Measurements from ENCODE around the gene TBC1D14. TPM values are rescaled to one million over a fixed set of nuclear protein-coding genes. Genes with fewer than 3 reads are reported as not detected.

The TBC1D14 gene
- total and polyA plus RNA-seq, 2 of the 4 experiments (the other 2 are of a cell fraction): 31.7 to 40.7 TPM

DNA sequence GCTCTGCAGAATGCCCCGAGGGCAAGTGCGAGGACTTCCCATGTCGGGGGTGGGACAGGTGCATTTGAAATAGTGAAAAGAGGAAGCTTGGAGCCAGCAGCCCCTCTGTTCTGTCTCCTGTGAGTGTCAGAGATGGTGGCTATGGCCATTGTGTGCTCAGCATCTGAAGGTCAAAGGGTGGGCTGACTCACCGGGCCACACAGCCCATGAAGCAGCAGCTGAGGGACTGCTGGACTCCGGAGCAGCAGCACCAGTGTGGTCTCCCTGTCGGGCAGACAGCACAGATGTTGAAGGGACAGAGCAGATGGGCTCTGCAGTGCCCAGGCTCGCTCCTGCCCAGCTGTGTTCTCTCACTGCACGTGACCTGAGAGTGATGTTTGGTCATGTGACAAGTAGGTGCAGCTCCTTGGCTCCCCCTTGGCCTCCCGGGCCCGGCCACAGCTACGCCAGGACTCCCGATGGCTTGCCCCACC is 53.5 kb downstream of the TBC1D14 start:
- H2BK15ac ChIP-seq (ENCODE audit: low read depth, low read length): no peak overlapping the region
- H2AK9ac ChIP-seq (replicated peaks; ENCODE audit: low read depth, low read length, poor library complexity): no peak overlapping the region
- H3K9me3 ChIP-seq (ENCODE audit: control insufficient read depth, insufficient read depth, low read length): no peaks in the 10 kb centered on the region
- no peak overlapping the region for H3K9ac ChIP-seq (ENCODE audit: low read depth, low read length)
- peaks cover 1% of the 10 kb centered on the region; the same call in 1 of the 2 replicates for H3K9me1 ChIP-seq (ENCODE audit: insufficient read depth, low read length)
- no peak overlapping the region for H3K4ac ChIP-seq (ENCODE audit: low read depth, low read length)
- ATAC-seq (ENCODE audit: low read depth) (peak; percentile 76), DNase-seq (peak; percentile 52)
- TF ChIP-seq USF2 (IDR thresholded peaks at IDR 0.05; ENCODE audit: low read depth, low read length) (peak; percentile 69), ELK1 (IDR thresholded peaks at IDR 0.05; ENCODE audit: borderline replicate concordance, low read depth, low read length) (no peak), FOS (IDR thresholded peaks at IDR 0.05; ENCODE audit: low read depth, low read length) (peak; percentile 17; the same call in 1 of the 2 replicates)
- H2BK20ac ChIP-seq (ENCODE audit: low read depth, low read length): no peak overlapping the region
- dilution Hi-C loops (cut with HindIII; ENCODE audit: low sequenced_read_pairs, unreplicated experiment): no loop called here
- intact Hi-C loops (cut with micrococcal nuclease): no loop called here
- no peak overlapping the region for H2BK120ac ChIP-seq (ENCODE audit: low read depth, low read length)
- BruUV-seq (replicated peaks): no TSS peak
- no peak overlapping the region for H3K4me3 ChIP-seq (ENCODE audit: insufficient read depth, low read depth, low read length)
- H4K8ac ChIP-seq (ENCODE audit: low read depth in 2 of 2, low read length in 2 of 2): peak overlapping the region in 1 of 2 experiments; percentile 17; a peak in 1 of 4 replicates
- no peak overlapping the region for H4K5ac ChIP-seq (ENCODE audit: low read depth, low read length)
- H3K4me2 ChIP-seq (ENCODE audit: low read depth, low read length): no peak overlapping the region
- H4K91ac ChIP-seq (ENCODE audit: insufficient read depth, low read depth, low read length): no peak overlapping the region
- ChIA-PET CTCF (interaction anchor here (0.8 to 1.0 kb wide), 2 partner anchors 11 to 77 kb away, joined by 3 to 4 read pairs; no protein-coding TSS in a partner anchor), POLR2A (ENCODE audit: unreplicated experiment) (no interaction called here)
- WGBS, 2 experiments (ENCODE audit: extremely low coverage in 2 of 2, insufficient read length in 1 of 2): 100% methylated on average over 1 of the region's 12 CpGs; no CpG with 5 or more reads in 1 of the 2 experiments
- no peaks in the 10 kb centered on the region for H3K36me3 ChIP-seq (ENCODE audit: control insufficient read depth, insufficient read depth, low read length)
- H3K14ac ChIP-seq (replicated peaks; ENCODE audit: low read depth, low read length): no peak overlapping the region
- H3K27ac ChIP-seq (ENCODE audit: insufficient read depth, low read length): no peak overlapping the region
- in situ Hi-C loops (cut with MboI; ENCODE audit: low sequenced_read_pairs): no loop called here
- no peak overlapping the region for H3K56ac ChIP-seq (ENCODE audit: extremely low read depth, insufficient read depth, low read length)
- peak overlapping the region; percentile 16 for H2AFZ ChIP-seq (replicated peaks; ENCODE audit: low read length, poor library complexity)
- peaks cover 19 to 23% of the 10 kb centered on the region in 2 experiments for H3K79me1 ChIP-seq (ENCODE audit: low read depth in 1 of 2, low read length in 2 of 2)
- H3K27me3 ChIP-seq (ENCODE audit: control insufficient read depth, insufficient read depth, low read length): no peaks in the 10 kb centered on the region
- peaks cover 7% of the 10 kb centered on the region; the same call in 1 of the 2 replicates for H3K4me1 ChIP-seq (ENCODE audit: control insufficient read depth, insufficient read depth, low read length)
- H2BK5ac ChIP-seq (ENCODE audit: low read depth, low read length, poor library complexity, severe bottlenecking): no peak overlapping the region
- H4K20me1 ChIP-seq (ENCODE audit: insufficient read depth, low read length): peaks cover 7% of the 10 kb centered on the region; the same call in 1 of the 2 replicates
- H3K23ac ChIP-seq (ENCODE audit: low read depth, low read length): no peak overlapping the region
- H2AK5ac ChIP-seq (ENCODE audit: low read depth, low read length): peak overlapping the region; percentile 15; the same call in 1 of the 2 replicates
- no peak overlapping the region for H3K18ac ChIP-seq (ENCODE audit: low read depth, low read length)
